Stimulated activated CD4-positive, alpha-beta T cell treated with anti-CD3 and anti-CD28 coated beads, Interleukin-1b, Interleukin-23, amount 100 ng/mL, for 48 hours (primary cell): ENCODE measurements around the gene WFDC6.
"Not testable (repeated sequence)": the region's sequence is repeated elsewhere in the genome, so short reads cannot be mapped to it uniquely, and the experiment has no call there.

Source experiments
- DNase-seq: peaks from one replicate; pipeline ENCODE4 v3.0.0-alpha.2; 2020

Gene WFDC6

DNA sequence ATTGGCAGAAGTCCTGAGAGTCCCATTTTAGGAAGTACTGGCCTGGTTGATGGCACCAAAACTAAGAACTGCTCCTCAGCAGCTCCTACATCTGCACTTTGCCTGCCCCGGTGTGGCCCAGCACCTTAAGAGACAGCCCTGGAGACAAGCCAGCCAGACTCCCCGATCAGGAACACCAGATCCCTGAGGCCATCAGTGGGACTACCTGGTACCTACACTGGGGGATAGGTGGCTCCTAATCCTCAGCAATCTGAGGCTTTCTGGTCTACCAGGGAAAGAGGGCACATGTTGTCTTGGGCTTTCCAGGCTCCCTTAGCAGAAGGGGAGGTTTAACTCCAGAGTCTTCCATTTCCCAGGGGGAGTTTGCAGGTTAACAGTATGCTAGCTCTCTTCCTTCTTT lies at the start of gene WFDC6:
WFDC6 (minus strand) TSS at position 101 of the 400 bp plus-strand sequence; CDS start at position 26, 75 bp downstream.
- no peak for DNase-seq

- no peak for DNase-seq
Measured at GRCh38 chr20:45588800-45589199, 49.5 kb upstream of the WFDC6 start.

- DNase-seq, result not testable (repeated sequence)
Measured at GRCh38 chr20:45585986-45586385, 46.7 kb upstream of the WFDC6 start.

DNA sequence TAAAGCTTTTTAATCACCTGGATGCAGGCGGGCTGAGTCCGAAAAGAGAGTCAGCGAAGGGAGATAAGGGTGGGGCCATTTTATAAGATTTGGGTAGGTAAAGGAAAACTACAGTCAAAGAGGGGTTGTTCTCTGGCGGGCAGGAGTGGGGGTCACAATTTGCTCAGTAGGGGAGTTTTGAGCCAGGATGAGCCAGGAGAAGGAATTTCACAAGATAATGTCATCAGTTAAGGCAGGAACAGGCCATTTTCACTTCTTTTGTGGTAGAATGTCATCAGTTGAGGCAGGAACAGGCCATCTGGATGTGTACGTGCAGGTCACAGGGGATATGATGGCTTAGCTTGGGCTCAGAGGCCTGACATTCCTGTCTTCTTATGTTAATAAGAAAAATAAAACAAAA lies 45.0 kb upstream of the WFDC6 start:
- DNase-seq, result not testable (repeated sequence)

- no peak for DNase-seq
Measured at GRCh38 chr20:45583502-45583901, 44.2 kb upstream of the WFDC6 start.

GRCh38 chr20:45581702-45582101 lies 42.4 kb upstream of the WFDC6 start:
- no peak for DNase-seq

DNA sequence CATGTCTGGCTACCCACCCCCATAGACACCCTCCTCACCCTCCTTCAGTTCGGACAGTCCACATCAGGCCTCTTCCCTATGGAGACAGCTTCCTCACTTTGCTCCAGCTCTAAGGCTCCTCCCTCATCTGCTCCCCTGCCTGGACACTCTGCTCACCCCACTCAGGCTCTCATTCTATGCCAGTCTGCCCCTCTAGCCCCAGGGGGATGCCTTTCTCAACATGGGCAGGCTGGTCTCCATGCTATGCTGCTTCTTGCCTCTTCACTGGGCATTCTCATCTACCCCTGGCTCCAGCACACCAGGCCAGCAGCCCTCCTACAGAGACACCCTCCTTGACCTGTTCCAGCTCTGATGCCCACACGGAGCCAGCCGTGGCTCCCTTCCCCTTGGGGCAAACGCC lies 39.9 kb upstream of the WFDC6 start, which contains the start of gene WFDC8:
WFDC8 (minus strand) TSS at position 101 of the 400 bp plus-strand sequence; CDS start at position 64, 37 bp downstream.
- no peak for DNase-seq

DNA sequence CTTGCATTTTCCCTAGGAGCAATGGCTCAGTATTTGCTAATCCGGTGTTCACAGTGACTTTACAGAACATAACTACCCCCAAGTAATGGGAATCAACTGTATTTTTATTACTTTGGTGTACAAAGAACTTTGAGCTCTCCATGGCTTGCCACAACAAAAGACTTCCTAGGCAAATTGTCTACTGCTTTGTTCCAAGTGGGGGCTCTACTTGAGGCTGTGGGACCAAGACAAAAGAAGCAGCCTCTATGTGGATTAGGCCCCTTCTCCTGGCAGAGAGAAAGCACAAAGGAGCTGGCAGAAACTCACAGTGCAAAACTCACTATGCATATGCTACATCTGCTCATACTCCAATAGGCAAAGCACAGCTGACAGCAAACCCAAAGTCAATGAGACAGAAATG lies 38.9 kb upstream of the WFDC6 start:
- DNase-seq, result no peak

- DNase-seq, result no peak
Measured at GRCh38 chr20:45576995-45577394, 37.7 kb upstream of the WFDC6 start.

DNA sequence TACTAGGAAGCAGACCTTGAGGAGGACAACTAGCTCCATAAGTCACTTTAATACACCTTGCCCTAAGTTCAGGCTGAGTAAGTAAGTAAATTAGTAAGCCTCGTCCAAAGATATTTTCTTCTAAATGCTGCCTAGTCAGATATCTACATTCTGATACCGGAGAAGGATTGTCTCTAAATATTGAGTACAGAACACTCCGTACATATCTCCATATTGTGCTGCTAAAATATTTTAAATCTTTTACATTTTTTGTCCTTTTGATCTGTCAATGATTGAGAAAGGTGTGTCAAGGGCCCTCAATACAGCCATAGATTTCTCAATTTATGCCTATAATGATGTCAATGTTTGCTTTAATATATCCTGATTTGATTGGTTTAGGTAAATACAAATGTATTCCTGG lies 36.6 kb upstream of the WFDC6 start:
- no peak for DNase-seq

DNA sequence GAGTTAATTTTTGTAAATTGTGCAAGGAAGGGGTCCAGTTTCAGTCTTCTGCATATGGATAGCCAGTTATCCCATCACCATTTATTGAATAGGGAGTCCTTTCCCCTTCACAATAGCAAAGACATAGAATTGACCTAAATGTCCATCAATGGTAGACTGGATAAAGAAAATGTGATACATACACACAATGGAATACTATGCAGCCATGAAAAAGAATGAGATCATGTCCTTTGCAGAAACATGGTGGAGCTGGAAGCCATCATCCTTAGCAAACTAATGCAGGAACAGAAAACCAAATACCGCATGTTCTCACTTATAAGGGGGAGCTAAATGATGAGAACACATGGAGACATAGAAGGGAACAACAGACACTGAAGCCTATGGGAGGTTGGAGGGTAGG lies 30.4 kb upstream of the WFDC6 start:
- DNase-seq, result not testable (repeated sequence)

DNA sequence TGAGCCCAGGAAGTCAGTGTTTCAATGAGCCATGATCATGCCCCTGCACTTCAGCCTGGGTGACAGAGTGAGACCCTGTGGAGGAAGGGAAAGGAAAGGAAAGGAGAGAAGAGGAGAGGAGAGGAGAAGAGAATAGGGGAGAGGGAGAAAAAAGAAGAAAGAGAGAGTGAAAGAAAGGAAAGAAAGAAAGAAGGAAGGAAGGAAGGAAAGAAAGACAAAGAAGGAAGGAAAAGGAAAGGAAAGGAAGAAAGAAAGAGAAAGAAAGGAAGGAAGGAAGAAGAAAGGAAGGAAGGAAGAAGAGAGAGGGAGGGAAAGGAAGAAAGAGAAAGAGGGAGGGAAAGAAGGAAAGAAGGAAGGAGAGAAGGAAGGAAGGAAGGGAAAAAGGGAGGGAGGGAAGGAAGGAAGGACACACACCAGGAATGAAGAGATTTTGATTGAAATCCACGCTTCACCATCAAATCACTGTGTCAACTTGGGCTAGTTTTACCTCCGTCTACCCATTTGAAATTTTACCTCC lies 25.5 kb upstream of the WFDC6 start:
- no peak for DNase-seq

- DNase-seq, result no peak
Measured at GRCh38 chr20:45555198-45555597, 15.9 kb upstream of the WFDC6 start.

DNA sequence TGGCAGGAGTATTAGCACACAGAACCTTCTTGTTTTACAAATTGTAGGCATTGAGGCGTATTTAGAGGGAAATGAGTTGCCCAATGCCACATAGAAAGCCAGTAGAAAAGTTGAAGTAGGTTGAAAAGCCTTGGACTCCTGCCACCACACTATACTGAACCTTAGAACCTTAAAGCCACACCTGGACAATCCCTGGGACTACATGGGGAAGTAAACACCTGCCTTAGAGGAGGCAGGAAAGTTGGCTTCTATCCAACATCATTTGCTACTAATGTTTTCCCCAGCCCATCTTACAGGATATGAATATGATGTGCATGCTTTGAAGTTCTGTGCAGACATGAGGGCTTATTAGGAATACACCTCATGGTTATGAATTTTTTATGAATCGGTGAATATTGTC lies 13.2 kb upstream of the WFDC6 start:
- no peak for DNase-seq

DNA sequence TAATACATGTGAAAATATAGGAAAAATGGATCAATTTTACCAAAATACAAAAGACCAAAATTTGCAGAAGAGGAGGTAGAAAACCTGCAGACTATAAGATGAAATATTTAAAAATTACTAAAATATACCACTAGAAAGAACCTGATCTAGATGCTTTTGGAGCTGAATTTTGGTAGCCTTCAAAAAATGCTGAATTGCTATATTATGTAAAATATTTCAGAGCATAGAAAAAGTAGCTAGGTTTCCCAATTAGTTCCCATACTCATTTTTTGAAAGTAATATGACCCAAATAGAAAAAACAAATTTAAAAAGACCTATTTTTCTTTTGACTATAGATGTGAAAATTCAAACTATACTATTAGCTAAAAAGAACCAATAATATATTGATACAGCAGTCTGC lies 11.5 kb upstream of the WFDC6 start:
- DNase-seq, result no peak

GRCh38 chr20:45548410-45548809 lies 9.1 kb upstream of the WFDC6 start:
- no peak for DNase-seq

DNA sequence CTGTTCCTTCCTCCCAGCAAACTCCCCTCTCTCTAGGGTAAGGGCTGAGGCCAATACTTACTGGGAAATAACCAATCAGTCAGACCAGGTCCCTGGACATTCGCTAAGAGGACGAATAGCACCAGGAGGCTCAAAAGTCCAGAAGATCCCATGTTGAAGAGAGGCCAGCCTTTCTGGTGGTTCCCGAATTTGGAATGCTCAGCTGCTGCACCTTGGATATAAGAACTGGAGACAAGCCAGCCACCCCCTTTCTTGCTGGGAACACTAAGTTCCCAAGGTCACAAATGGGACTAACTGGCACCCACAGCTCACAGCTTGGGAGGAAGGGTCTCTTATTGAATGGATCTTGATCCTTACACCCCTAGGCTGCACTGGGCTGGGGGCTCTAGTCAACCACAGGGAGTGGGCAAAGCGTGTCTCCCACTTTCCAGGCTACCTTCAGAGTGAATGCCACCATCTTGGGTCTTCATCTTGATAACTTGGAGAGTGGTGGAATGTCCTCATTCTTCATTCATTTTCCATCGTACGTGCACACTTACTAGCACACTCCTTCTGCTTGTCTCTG lies 8.0 kb upstream of the WFDC6 start, which contains the start of gene EPPIN:
EPPIN (minus strand) TSS at position 196 of the 565 bp plus-strand sequence; CDS start at position 152, 44 bp downstream.
- no peak for DNase-seq

- no peak for DNase-seq
Measured at GRCh38 chr20:45545754-45546453, 6.6 kb upstream of the WFDC6 start.

DNA sequence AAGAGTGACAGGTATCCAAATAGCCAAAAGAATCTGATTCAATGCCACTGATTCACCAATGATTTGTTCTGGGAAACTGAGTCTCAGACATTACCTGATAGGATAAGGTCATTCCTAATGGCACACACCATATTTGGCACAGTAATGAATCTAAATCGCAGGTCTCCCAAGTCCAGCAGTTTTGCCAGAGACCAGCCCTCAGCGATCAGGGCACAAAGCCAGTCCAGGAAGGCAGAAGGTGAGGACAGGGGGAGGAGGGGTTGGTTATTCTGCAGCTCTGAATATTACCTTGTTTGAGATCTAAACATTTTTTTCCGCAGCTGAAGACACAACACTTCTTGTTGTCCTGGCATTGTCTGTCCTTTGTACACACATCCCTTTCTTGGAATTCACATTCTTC lies 6.1 kb upstream of the WFDC6 start:
- no peak for DNase-seq

GRCh38 chr20:45538209-45538799 lies 978 bp downstream of the WFDC6 start:
- DNase-seq, result no peak

GRCh38 chr20:45527294-45527693 lies 12.0 kb downstream of the WFDC6 start:
- DNase-seq, result no peak

- no peak for DNase-seq
Measured at GRCh38 chr20:45523821-45524220, 15.5 kb downstream of the WFDC6 start.

DNA sequence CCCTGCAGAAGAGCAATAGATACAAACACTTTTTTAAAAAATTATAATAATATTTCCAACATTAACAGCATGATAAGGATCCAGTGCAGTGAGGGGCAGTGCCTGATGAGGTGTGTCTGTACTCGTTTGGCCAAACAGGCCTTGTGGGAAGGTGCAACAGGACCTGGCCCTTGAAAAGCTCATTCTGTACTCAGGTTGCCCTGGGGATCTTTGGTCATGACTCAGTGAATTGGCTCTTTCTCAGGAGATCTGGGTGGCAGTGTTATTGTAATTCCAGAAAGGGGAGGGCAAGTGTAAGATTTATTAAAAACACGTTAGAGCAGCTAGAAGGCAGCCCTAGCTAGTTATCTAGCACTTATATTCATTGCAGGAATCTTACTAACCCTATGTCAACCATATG lies 21.0 kb downstream of the WFDC6 start:
- no peak for DNase-seq
